ENCODE measurements around the gene CNGB1.
"Not testable (repeated sequence)": the region's sequence is repeated elsewhere in the genome, so short reads cannot be mapped to it uniquely, and the experiment has no call there.

Gene CNGB1

DNA sequence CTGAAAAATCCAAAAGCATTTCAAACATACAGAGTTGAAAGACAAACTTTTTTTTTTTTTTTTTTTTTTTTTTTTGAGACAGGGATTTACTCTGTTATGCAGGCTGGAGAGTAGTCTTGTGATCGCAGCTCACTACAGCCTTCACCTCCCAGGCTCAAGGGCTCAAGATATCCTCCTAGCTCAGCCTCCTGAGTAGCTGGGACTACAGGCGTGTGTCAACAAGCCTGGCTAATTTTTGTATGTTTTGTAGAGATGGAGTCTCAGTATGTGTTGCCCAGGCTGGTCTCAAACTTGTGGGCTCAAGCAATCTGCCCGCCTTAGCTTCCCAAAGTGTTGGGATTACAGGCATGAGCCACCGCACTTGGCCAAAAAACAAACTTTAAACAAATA, 104.4 kb downstream of the CNGB1 start:
- no peak overlapping the region for H3K4me3 ChIP-seq (ENCODE audit: low read depth, low read length)

GRCh38 chr16:57865746-57866528, 105.0 kb downstream of the CNGB1 start:
- H3K4me3 ChIP-seq (ENCODE audit: low read depth, low read length) = no peak overlapping the region

DNA sequence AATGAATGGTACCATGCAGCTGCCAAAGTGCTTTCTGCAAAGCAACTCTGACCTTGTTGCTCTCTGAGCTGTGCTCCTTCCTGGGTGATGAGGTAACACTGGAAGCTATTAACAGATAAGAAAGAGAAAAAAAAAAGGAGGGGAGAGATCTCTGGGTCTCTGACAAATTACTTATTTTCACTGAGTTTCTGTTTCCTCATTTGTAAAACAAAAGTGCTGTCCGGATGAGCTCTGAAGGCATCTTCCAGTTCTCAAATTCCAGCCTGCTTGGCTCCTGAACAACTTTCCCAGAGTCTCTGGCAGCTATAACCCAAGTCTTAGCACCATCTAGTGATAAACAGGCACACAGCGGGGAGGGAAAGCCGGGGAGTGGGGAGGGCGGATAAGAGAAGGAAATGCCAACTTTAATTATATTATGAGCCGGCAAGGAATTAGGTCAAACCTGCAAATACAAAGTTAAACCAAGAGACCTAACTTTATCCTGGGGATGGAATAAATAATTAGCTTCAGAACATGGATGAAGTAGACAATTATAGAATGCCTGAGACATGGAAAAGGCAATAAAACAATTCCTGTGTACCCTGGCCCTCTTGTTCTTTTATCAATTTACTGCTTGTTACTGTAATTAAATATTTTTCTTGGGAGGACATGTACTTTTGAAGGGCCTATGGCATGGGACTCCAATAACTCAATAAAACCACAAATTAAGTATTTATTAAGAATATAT, 107.3 kb downstream of the CNGB1 start:
- no peak overlapping the region for H3K4me3 ChIP-seq (ENCODE audit: low read depth, low read length)

GRCh38 chr16:57862698-57863433, 108.1 kb downstream of the CNGB1 start:
- no peak overlapping the region for H3K4me3 ChIP-seq (ENCODE audit: low read depth, low read length)

- H3K4me3 ChIP-seq (ENCODE audit: low read depth, low read length) = no peak overlapping the region
These were observed 111.6 kb downstream of the CNGB1 start for GRCh38 chr16:57859331-57859730.

DNA sequence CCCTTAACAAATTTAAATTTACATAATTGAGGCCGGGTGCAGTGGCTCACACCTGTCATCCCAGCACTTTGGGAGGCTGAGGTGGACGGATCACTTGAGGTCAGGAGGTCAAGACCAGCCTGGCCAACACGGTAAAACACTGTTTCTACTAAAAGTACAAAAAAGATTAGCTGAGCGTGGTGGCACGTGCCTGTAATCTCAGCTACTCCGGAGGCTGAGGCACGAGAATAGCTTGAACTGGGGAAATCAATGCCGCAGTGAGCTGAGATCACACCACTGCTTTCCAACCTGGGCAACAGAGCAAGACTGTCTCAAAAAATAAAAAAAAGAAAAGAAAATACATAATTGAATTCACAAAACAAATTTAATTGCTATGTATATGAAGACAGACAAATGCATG, 112.3 kb downstream of the CNGB1 start:
- no peak overlapping the region for H3K4me3 ChIP-seq (ENCODE audit: low read depth, low read length)

DNA sequence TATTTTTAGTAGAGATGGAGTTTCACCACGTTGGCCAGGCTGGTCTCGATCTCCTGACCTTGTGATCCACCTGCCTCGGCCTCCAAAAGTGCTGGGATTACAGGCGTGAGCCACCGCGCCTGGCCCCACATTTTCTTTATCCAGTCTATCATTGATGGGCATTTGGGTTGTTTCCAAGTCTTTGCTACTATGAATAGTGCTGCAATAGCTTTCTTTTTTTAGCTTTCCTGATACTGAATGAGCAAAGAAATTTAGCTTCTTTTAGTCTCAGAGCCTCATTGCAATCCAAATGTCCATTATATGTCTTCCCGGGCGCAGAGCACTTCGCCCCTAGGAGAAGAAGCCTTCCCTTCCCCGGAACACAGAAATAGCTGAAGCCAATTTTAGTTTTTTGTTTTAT, 112.9 kb downstream of the CNGB1 start:
- H3K4me3 ChIP-seq (ENCODE audit: low read depth, low read length) = not testable (repeated sequence)

GRCh38 chr16:57855188-57855587, 115.7 kb downstream of the CNGB1 start:
- H3K4me3 ChIP-seq (ENCODE audit: low read depth, low read length) = no peak overlapping the region

DNA sequence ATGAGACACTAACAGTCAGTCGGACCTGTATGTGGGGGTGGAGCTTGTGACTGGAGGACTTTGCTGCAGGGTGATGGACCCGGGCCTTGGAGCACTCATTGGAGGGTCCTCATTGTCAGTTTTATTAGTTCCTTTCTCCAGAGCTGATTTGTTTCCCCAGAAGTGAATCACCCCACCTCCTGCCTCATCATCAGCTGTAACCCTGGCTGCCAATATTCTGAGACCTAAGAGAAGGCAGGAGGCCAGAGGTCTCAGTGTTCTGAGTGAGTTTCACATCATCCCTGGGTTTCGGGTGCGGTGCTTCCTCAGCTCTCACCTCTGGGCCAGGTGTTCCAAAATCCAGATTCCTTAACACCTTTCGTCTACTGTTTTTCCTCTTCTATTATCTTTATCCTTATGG, 118.7 kb downstream of the CNGB1 start:
- no peak overlapping the region for H3K4me3 ChIP-seq (ENCODE audit: low read depth, low read length)

GRCh38 chr16:57848181-57848580, 122.7 kb downstream of the CNGB1 start:
- no peak overlapping the region for H3K4me3 ChIP-seq (ENCODE audit: low read depth, low read length)

- not testable (repeated sequence) for H3K4me3 ChIP-seq (ENCODE audit: low read depth, low read length)
These were observed 124.0 kb downstream of the CNGB1 start for GRCh38 chr16:57846931-57847330.

DNA sequence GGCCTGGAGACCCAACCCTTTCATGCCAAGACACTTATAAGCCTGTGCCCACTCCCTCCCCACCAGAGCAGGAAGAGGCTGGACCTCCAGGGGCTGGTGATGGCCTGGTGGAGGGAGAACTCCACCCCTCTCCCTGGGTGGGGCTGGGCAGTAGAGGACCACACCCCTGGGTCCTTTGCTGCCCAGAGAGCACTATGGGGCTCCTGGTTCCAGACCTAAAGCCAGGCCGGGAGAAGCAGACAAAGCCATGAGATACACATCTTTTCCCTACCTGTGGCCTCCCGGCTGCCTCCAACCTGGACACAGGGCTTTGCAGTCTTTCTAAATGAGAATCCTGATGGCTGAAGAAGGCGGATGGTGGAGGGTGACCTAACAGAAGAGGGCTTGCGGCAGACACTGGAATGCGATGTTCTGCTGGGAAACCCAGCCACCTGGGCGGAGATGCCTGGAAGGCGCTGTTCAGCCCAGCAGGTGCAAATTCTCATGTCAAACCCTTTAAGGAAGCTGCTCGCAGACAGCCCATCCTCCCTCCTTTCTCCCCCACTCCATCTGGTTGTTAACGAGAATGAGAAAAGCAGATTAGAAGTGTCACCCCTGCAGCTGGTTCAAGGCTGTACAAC, 124.7 kb downstream of the CNGB1 start:
- no peak overlapping the region for H3K4me3 ChIP-seq (ENCODE audit: low read depth, low read length)

- H3K4me3 ChIP-seq (ENCODE audit: low read depth, low read length) = no peak overlapping the region
These were observed 125.8 kb downstream of the CNGB1 start for GRCh38 chr16:57845115-57845514.

- H3K4me3 ChIP-seq (ENCODE audit: low read depth, low read length) = no peak overlapping the region
These were observed 126.4 kb downstream of the CNGB1 start for GRCh38 chr16:57844416-57845030.

GRCh38 chr16:57843400-57843799, 127.5 kb downstream of the CNGB1 start:
- no peak overlapping the region for H3K4me3 ChIP-seq (ENCODE audit: low read depth, low read length)

GRCh38 chr16:57842601-57843000, 128.3 kb downstream of the CNGB1 start:
- H3K4me3 ChIP-seq (ENCODE audit: low read depth, low read length) = no peak overlapping the region

DNA sequence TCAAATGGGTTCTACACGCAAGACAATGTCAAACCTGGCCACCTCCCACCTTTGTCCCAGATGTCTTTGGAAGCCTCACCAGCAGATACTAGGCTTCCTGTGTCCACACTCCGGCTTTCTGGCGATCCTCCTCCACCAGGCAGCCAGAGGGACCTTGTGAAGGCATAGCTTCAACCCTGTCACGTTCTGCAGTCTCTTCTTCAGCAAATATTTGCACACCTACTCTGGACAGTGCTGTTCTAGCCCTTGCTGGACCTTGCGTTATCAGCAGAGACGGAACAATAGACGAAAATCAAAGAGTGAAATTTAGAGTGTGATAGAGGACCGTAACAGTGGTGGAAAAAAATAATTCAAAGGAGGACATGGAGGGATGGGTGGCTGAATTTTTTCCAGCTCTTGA, 130.1 kb downstream of the CNGB1 start:
- H3K4me3 ChIP-seq (ENCODE audit: low read depth, low read length) = no peak overlapping the region

GRCh38 chr16:57838161-57838560, 132.8 kb downstream of the CNGB1 start:
- H3K4me3 ChIP-seq (ENCODE audit: low read depth, low read length) = no peak overlapping the region

DNA sequence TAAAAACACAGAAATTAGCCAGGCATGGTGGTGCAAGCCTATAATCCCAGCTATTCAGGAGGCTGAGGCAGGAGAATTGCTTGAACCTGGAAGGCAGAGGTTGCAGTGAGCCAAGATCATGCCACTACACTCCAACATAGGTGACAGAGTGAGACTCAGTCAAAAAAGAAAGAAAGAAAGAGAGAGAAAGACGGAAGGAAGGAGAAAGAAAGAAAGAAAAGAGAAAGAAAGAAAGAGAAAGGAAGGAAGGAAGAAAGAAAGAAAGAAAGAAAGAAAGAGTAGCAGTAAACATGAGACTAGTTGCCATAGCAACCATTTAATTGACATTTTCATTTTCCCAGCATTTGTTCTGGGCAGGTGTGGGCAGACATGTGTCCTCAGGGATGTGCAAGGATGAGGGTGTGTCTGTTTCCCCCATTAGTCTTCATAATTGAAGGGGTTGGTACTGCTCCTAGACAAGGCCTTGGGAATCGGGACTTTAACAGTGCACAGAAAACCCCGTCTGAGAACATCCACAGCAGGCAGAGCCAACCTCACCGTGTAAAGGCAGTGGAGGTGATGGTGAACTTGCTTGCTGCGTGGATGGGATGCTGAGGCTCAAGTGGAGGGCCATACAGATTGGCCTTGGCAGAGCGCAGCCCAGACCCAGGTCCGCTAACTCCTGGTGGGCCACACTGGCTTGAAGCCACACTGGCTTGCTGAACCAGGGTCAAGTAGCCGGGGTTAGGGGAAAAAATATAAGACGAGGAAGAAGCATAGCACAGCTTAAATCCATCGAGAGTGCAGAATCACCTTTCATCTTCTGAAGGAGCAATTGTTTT, 133.4 kb downstream of the CNGB1 start:
- no peak overlapping the region for H3K4me3 ChIP-seq (ENCODE audit: low read depth, low read length)

DNA sequence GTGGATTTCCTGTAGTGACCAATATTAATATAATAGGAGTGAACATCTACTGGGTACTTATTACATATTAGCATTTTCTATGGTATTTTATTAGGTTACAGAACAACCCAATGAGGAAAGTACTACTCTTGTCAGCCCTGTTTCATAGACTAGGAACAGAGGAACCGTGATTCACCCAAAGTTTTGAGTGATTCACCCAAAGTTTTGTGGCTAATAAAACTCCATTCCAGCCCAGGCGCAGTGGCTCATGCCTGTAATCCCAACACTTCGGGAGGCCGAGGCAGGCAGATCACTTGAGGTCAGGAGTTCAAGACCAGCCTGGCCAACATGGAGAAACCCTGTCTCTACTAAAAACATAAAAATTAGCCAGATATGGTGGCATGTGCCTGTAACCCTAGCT, 135.5 kb downstream of the CNGB1 start:
- not testable (repeated sequence) for H3K4me3 ChIP-seq (ENCODE audit: low read depth, low read length)

All from iPS-11a (cell line).